Measurements from ENCODE around the gene SCO2. TPM values are rescaled to one million over a fixed set of nuclear protein-coding genes. Genes with fewer than 3 reads are reported as not detected.

SCO2 gene
- total RNA-seq, 4 donors from 2014 or later: 1.5 to 10.7 (median 8.3) TPM

- no peak for TF ChIP-seq CTCF (IDR thresholded peaks at IDR 0.05; ENCODE audit: low read depth)
These were observed 44.6 kb upstream of the SCO2 start for GRCh38 chr22:50569896-50570535.

- no peak for TF ChIP-seq CTCF (IDR thresholded peaks at IDR 0.05; ENCODE audit: low read depth)
These were observed 43.7 kb upstream of the SCO2 start for GRCh38 chr22:50569041-50569459.

DNA sequence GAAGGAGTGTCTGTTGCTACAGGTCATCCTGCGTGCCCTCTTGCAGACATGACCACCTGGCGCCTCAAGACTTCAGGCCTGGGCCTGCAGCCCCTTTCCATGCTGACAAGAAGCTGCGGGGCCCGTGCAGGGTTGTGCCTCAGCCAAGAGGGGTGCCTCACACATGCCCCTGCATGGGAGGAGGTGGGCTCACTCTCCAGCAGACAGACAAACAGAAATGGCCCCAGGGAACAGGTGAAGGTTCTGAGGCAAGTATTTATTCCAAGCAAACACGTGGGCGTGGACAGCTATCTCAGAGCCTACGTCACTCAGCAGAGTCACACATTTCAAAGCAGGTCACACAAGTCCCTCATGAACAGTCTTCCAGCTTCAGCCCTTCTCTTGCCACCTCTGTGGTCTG is 43.2 kb upstream of the SCO2 start:
- TF ChIP-seq CTCF (IDR thresholded peaks at IDR 0.05; ENCODE audit: low read depth): no peak

GRCh38 chr22:50567721-50568252 is 42.4 kb upstream of the SCO2 start:
- TF ChIP-seq CTCF (IDR thresholded peaks at IDR 0.05; ENCODE audit: low read depth): no peak

- no peak for TF ChIP-seq CTCF (IDR thresholded peaks at IDR 0.05; ENCODE audit: low read depth)
These were observed 38.9 kb upstream of the SCO2 start for GRCh38 chr22:50564289-50564688.

- TF ChIP-seq CTCF (IDR thresholded peaks at IDR 0.05; ENCODE audit: low read depth): no peak
These were observed 38.2 kb upstream of the SCO2 start for GRCh38 chr22:50563413-50564160.

All from subcutaneous adipose tissue (tissue), 4 donors.